GM08714 (cell line): Measurements from ENCODE around the gene LAMA2.
"Not testable (repeated sequence)": the region's sequence is repeated elsewhere in the genome, so short reads cannot be mapped to it uniquely, and the experiment has no call there.

Experiments
- H3K4me3 ChIP-seq: fragments of 200-500 bp; sonication (Bioruptor generic); 2 replicates; pipeline ENCODE4 v1.5.1; 2014; ENCODE audit warnings: mild to moderate bottlenecking, low read length, inconsistent platforms
- ZNF274 ChIP-seq: IDR thresholded peaks from 2 replicates; pipeline ENCODE4 v1.6.1; 2012; ENCODE audit warnings: mild to moderate bottlenecking, low read depth, low read length

The LAMA2 gene

DNA sequence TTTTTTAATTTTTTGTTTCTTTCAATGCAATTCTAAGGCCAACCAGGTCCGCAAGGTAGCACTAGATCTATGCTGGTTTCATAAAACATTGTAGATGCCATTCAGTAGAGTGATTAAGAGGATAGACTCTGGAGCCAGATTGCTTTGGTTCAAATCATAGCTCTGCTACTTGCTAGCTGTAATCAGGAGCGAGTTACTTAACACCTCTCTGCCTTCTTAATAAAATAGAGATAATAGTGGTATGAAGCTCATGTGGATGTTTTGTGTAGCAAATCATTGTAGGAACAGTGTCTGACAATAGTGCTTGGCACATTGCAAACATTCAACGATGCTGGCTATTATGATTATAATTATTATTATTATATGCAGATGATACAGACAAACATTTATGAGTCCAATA is 164.9 kb downstream of the LAMA2 start:
- no peak overlapping the region for H3K4me3 ChIP-seq
- no peak for TF ChIP-seq ZNF274

DNA sequence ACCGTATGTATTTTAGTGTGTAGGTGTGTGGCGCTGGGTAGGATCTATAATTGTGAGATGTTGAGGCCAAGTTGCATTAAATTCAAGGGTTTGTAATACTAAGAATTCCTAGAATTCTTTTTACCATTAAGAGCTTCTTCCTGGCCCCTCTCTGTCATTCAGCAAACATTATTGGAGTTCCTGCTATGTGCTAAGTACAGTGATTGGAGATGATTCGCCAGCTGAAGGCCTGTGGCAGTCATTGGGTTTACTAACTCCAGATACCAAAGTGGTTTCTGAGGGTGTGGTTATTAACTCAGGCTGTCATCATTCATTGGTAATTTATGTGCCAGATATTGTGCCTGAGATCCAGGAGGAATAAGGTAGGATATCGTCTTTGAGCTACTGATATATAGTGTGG is 167.1 kb downstream of the LAMA2 start:
- TF ChIP-seq ZNF274 = no peak
- no peak overlapping the region for H3K4me3 ChIP-seq

DNA sequence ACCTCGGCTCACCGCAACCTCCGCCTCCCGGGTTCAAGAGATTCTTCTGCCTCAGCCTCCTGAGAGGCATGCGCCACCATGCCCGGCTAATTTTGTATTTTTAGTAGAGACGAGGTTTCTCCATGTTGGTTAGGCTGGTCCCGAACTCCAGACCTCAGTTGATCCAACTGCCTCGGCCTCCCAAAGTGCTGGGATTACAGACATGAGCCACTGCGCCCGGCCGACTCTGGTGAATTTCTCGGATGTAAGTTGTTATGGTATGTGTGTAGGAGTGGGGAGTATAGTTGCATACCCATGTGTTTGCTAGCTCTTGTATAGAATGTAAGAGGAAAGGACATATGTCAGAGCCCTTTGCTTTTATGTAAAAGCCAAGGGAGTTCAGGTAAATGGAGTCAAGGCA is 170.2 kb downstream of the LAMA2 start:
- H3K4me3 ChIP-seq = not testable (repeated sequence)

DNA sequence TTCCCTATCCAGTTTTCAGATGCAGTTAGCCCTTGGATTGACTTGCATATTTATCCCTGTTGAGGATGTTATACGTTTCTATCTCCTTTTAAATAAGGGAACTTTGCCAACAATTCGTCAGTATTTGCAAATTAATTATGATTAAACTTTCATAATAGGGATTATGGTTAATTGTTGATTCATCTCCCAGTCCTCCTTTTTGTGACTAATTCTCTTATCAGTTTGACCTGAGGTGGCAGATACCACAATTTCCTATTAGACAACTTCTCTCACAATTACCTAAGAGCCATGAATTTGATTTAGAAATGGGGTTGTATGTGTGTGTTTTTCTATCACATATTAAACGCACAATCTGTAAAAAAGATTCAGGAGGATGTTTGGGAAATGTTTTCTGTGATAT is 172.9 kb downstream of the LAMA2 start:
- TF ChIP-seq ZNF274 = no peak
- no peak overlapping the region for H3K4me3 ChIP-seq

DNA sequence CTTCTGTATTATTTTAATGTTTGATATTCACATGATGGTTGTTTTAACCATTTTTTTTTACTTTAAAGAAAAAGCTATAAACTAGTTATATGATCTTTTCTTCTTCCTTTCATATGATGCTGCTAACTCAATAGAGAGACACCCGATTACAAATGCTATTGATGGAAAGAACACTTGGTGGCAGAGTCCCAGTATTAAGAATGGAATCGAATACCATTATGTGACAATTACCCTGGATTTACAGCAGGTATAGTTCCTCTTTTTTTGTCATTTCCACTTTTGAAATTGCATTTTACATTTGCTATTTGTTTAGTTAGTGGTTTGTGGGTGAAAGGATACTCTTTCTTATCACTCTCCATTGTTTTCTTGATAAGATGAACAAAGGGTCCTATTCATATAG is 176.7 kb downstream of the LAMA2 start:
- no peak overlapping the region for H3K4me3 ChIP-seq
- TF ChIP-seq ZNF274 = no peak

DNA sequence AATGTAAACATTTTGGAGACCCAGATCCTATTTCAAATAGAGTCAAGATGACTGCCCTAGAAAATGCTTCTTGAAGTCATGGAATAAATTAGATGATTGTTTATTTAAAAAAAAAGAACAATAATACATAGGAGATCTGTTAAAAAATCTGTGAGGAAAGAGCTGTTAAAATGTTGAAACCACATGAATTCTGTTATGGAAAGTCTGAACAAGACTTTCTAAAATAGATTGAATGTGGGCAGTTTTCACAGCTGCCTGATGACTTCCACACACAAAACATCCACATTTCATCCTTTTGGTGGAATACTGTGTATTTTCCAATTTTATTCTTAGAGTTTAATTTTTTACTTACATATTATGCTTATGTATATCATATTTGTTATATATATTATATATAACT is 186.1 kb downstream of the LAMA2 start:
- H3K4me3 ChIP-seq = no peak overlapping the region
- TF ChIP-seq ZNF274 = no peak

DNA sequence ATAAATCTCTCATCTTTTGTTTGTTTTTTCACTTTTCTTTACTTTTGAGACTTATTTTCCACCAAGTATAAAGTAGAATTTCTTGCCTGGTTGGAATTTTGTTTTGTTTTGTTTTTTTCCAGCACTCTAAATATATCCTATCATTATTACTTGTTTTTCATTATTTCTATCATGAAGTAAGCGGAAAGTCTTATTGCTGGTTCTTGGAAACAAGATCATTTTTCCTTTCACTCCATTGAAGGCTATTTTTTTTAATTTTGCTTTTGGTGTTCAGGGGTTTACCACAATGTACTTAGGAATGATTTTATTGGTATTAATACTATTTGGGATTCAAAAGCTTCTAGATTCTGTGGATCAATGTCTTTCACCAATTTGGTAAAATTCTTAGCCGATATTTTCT is 190.1 kb downstream of the LAMA2 start:
- no peak overlapping the region for H3K4me3 ChIP-seq
- no peak for TF ChIP-seq ZNF274

DNA sequence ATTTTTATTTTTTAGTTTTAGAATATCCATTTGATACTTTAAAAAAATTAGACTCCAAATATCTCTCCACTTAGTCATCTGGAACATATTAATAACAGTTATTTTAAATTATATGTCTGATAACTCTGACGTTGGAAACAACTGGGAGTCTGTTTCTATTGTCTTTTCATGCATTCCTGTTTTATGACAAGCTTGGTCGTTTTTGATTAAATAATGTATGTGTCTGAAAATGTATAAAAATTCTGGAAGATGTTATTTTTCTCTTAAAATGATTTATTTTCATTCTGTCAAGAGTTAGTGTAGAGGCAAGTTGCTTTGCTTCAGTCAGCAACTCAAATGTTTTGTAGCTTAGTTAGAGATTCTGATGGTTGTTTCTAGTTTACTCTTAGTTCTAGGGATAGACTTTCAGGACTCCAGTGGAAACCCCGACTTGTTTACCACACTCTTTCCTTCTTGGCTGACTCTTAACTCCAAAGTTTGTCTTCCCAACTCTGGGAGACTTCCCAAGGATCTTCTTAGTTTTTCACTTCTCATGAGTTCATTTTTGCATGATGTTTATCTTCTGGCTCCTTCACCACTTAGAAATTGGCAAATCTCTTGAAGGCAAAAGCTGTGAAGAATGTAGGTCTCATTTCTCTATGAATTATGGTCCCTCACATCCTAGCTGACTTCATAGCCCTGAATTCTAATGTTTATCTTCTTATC is 190.9 kb downstream of the LAMA2 start:
- no peak overlapping the region for H3K4me3 ChIP-seq
- TF ChIP-seq ZNF274 = no peak

DNA sequence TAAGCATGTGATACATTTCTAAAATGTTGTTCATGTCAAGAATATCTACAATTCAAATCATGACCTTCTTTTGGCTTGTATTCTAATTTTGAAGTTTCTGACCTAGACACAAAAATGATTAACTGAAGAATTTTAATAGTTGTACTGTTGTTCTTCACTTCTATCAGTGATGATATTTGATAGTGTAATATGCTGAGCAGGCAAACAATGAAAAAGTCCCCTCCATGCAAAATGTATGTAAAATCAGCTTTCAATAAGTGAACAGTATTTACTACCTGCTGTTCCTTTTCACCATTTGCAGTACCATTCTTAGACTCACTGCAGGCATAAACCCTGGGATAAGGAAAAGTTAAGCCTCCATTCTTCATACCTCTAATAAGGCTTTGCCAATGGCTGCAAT is 201.5 kb downstream of the LAMA2 start:
- H3K4me3 ChIP-seq = no peak overlapping the region
- TF ChIP-seq ZNF274 = no peak

DNA sequence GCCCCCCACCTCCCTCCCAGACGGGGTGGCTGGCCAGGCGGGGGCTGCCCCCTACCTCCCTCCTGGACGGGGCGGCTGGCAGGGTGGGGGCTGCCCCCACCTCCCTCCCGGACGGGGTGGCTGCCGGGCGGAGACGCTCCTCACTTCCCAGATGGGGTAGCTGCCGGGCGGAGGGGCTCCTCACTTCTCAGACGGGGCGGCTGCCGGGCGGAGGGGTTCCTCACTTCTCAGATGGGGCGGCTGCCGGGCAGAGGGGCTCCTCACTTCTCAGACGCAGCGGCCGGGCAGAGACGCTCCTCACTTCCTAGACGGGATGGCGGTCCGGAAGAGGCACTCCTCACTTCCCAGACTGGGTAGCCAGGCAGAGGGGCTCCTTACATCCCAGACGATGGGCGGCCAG is 205.5 kb downstream of the LAMA2 start:
- H3K4me3 ChIP-seq = not testable (repeated sequence)

DNA sequence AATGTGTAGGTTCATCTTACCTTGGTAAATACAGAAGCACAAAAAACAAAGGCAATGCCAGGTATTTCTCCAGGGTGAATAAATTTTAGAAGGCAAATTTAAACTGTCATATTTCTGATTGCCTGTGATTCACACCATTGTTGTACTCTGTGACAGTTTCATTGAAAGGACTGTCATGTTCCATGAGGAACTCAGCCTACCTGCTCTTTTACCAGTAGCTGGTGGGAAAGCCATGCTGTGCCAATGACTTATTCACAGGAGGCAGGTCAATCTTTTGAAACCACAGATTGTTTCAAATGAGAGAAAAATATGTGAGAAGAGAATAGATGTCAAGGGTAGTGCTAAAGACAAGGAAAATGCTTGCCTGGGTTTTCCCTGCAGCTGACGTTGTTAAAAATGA is 206.4 kb downstream of the LAMA2 start:
- no peak for TF ChIP-seq ZNF274
- H3K4me3 ChIP-seq = no peak overlapping the region

DNA sequence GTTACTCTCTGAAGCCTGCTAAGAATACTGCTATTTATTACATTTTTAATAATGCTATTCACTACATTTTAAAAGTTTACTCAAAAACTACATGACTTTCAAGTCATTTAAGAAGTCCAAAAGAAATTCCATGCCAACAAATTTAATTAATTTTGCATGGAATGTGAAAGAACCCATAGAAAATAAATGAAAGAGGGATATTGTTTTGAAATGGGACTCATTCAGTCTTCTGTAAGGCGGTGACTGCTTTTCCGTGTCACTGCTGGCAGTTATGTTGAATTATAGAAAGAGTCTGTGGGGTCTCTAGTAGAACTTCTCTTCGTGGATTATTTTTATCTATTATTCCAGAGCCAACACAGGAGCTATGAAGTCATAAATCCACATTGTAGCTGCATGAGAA is 211.2 kb downstream of the LAMA2 start:
- H3K4me3 ChIP-seq = no peak overlapping the region
- TF ChIP-seq ZNF274 = no peak

DNA sequence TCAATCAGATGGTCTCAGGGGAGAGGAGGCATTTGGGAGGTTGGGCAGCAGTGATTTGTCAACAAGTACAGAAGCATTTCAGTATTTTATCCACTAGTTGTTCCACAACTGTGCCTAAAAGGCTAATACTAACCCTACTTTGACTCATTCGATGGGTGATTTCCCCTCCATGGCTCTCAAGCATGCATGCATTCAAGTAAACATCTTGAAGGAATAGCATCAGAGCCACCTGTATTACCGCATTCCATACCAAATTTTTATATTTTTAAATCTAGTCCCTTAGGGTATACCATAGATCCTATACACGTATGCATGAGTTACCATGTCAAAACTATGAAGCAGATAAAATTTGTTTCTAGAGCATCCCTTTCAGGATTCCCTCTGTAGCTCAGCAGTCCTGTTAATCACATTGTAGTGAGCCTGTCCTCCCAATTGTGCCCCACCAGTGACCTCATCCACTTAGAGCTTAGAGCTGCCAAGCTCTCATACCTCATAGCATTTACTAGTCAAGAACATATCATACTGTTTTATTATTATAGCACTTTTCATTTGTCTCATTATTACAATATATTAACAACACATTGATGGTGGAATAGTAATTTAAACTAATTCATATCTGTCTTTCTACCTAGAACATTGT is 213.8 kb downstream of the LAMA2 start:
- H3K4me3 ChIP-seq = no peak overlapping the region
- TF ChIP-seq ZNF274 = no peak

DNA sequence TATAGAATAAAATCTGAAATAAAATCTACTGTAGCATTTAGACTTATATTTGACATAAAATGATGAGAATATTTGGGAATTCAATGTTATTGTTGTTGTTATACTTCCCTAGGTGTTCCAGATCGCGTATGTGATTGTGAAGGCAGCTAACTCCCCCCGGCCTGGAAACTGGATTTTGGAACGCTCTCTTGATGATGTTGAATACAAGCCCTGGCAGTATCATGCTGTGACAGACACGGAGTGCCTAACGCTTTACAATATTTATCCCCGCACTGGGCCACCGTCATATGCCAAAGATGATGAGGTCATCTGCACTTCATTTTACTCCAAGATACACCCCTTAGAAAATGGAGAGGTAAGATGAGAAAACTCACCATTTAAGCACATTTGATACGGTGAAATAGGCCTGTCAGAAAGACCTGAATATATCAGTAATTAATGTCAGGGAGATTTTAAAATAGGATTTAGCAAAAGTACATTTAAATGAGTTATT is 215.2 kb downstream of the LAMA2 start:
- TF ChIP-seq ZNF274 = no peak
- H3K4me3 ChIP-seq = no peak overlapping the region

DNA sequence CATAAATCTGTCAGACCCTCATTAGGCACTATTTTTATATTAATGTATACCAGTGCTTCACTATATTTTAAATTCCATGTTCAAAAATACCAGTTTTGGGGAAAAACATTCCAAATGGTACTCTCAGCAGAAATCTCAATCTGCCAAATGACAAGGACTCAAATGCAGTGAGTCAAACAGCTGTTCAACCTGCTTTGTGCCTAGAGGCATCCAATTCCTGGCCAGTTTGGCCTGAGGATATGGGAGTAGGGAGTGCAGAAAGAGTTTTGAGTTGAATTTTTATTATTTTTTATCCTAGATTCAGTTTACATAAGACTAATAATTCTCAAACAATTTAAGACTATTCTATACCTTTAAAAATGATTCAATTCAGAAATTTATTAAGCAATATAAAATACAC is 216.8 kb downstream of the LAMA2 start:
- TF ChIP-seq ZNF274 = no peak

DNA sequence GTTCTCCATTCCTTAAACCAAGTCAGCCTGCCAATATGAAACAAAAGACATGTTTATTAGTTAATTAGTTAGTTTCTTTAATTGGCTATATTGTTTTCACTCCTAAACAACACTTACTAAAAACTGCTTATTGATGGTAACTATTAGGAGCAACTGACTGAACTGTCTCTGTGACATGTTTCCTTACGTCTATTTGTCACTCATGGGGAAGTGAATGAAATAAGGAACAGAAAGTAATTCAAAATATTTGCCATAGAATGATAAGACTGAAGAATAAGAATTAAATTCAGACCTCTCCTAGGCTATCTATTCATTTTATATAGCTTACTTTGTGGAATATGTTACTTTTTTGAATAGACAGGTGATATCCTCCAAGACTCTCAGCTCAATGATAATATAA is 217.2 kb downstream of the LAMA2 start:
- TF ChIP-seq ZNF274 = no peak
- H3K4me3 ChIP-seq = no peak overlapping the region

More for the DNA sequence above, 216.8 kb downstream of the LAMA2 start:
- H3K4me3 ChIP-seq = no peak overlapping the region
